Astrocyte of the spinal cord (primary cell): ENCODE measurements around the gene PSMA6.
"Not testable (repeated sequence)": the region's sequence is repeated elsewhere in the genome, so short reads cannot be mapped to it uniquely, and the experiment has no call there.

Experiments
- DNase-seq: peaks from one replicate; pipeline ENCODE4 v3.0.0; 2011; ENCODE audit warnings: low read depth, low spot score
- H3K4me3 ChIP-seq: 2 replicates; pipeline ENCODE4 v1.5.1; 2011; ENCODE audit warnings: low read depth, mild to moderate bottlenecking, low read length, moderate library complexity
- CTCF ChIP-seq: IDR thresholded peaks from 2 replicates; pipeline ENCODE4 v1.5.1; 2012; ENCODE audit warnings: low read depth, mild to moderate bottlenecking, low read length, inconsistent platforms
- in situ Hi-C: cut with HindIII; loops from 2 replicates; pipeline ENCODE4 v1.10.0; 2017; ENCODE audit warnings: low sequenced_read_pairs

The PSMA6 gene

DNA sequence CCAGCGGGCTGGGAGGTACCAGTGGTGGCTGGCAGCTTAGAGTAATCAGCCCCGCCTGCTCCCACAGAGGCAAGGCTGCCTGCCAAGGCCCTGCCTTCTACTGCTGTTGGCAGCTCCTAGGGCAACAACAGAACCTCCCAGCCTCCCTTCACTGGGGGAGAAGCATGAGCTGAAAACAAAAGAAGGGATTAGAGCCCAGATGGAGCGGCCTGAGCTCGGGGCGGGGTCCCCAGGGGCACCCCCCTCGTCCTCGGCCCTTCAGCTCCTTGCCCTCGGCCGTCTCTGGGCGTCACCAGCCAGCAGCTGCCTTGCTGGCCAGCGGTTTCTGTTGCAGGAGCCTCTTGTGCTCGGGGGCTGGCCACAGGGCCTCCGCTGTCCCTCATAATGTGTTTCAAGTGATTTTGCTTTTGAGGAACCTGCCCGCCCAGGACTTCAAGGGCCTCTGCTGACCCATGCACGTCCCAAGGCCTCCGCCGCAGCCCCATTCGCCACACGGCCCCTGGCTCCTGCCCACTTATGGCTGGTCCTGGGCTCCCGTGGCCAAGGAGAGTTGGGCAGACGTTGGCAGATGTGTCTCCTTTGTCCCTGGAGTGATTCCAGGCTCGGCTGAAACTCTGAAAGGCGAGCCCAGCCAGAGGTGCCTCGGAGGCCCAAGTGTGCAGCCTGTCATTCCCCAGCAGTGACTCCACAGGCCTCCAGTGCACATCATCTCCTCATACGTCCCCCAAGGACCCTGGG is 49.7 kb downstream of the PSMA6 start:
- no peak for TF ChIP-seq CTCF
- peak; percentile 89 for DNase-seq
- no peak overlapping the region for H3K4me3 ChIP-seq
- in situ Hi-C loops, result no loop called here

- no peak for TF ChIP-seq CTCF
- in situ Hi-C loops, result no loop called here
- no peak overlapping the region for H3K4me3 ChIP-seq
- DNase-seq, result no peak
These were observed 50.4 kb downstream of the PSMA6 start for GRCh38 chr14:35342489-35343010.

DNA sequence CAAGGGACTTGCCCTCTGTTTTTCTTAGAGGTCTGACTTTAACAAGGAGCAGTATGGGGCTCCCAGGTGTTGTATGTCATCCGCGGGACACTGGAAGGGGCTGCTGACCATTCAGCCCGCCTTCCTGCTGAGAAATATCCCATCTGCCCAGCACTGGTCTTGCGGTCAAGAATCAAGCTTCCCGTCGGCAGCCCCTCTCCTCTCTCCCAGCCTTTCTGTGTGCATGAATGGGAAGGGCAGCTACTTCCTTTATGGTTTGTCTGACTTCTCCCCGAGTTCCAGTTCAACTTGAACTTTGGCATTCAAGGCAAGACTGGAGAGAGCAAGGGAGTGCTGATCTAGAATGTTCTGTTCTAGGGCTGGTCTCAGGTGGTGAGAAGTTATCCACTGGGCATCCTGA is 51.5 kb downstream of the PSMA6 start:
- DNase-seq, result no peak
- no peak overlapping the region for H3K4me3 ChIP-seq
- in situ Hi-C loops, result no loop called here
- TF ChIP-seq CTCF, result no peak

- in situ Hi-C loops, result no loop called here
- no peak overlapping the region for H3K4me3 ChIP-seq
- DNase-seq, result no peak
- no peak for TF ChIP-seq CTCF
These were observed 52.1 kb downstream of the PSMA6 start for GRCh38 chr14:35344107-35344807.

GRCh38 chr14:35346738-35347322 is 54.6 kb downstream of the PSMA6 start:
- no peak for DNase-seq
- no peak for TF ChIP-seq CTCF
- H3K4me3 ChIP-seq, result no peak overlapping the region
- in situ Hi-C loops, result no loop called here

GRCh38 chr14:35347323-35348043 is 55.3 kb downstream of the PSMA6 start:
- in situ Hi-C loops, result no loop called here
- no peak for DNase-seq
- no peak for TF ChIP-seq CTCF
- no peak overlapping the region for H3K4me3 ChIP-seq

- DNase-seq, H3K4me3 ChIP-seq, in situ Hi-C loops: not testable (repeated sequence)
These were observed 55.8 kb downstream of the PSMA6 start for GRCh38 chr14:35348044-35348380.
